Epithelial cell of esophagus (primary cell): ENCODE measurements around the gene FRRS1L.

ENCODE experiments used
- DNase-seq: peaks from one replicate; pipeline ENCODE4 v3.0.0; 2010; ENCODE audit warnings: low read depth
- H3K4me3 ChIP-seq: 2 replicates; pipeline ENCODE4 v1.5.1; 2011; ENCODE audit warnings: mild to moderate bottlenecking, low read length, control low read depth
- CTCF ChIP-seq: IDR thresholded peaks from 2 replicates; pipeline ENCODE4 v1.5.1; 2011; ENCODE audit warnings: low read depth, mild to moderate bottlenecking, low read length, control low read depth, inconsistent platforms; ENCODE audit not compliant: insufficient read depth; ENCODE audit errors: missing control alignments

Gene FRRS1L

GRCh38 chr9:109107402-109108240, 59.4 kb downstream of the FRRS1L start:
- DNase-seq: peak; percentile 77
- no peak for TF ChIP-seq CTCF
- no peak overlapping the region for H3K4me3 ChIP-seq

GRCh38 chr9:109101810-109102209, 65.2 kb downstream of the FRRS1L start:
- H3K4me3 ChIP-seq: no peak overlapping the region
- TF ChIP-seq CTCF: no peak
- peak; percentile 94 for DNase-seq

GRCh38 chr9:109101202-109101595, 65.8 kb downstream of the FRRS1L start:
- no peak for TF ChIP-seq CTCF
- DNase-seq: no peak
- H3K4me3 ChIP-seq: no peak overlapping the region

GRCh38 chr9:109100543-109101201, 66.4 kb downstream of the FRRS1L start:
- no peak for DNase-seq
- TF ChIP-seq CTCF: no peak
- no peak overlapping the region for H3K4me3 ChIP-seq

GRCh38 chr9:109098960-109099308, 68.1 kb downstream of the FRRS1L start:
- no peak for DNase-seq
- no peak overlapping the region for H3K4me3 ChIP-seq
- TF ChIP-seq CTCF: no peak

- TF ChIP-seq CTCF: peak; percentile 33
- no peak overlapping the region for H3K4me3 ChIP-seq
- peak; percentile 34 for DNase-seq
These were observed 68.7 kb downstream of the FRRS1L start for GRCh38 chr9:109098171-109098959.
